NCI-H146 treated with DMSO at 0.1 percent for 48 hours (cell line): ENCODE data around the gene VPS41.

Source experiments
- DNase-seq: peaks from one replicate; lab custom pipeline; 2025; ENCODE audit not compliant: unreplicated experiment; lab: John Stamatoyannopoulos, UW

VPS41 gene

GRCh38 chr7:38736138-38736537 lies 172.9 kb downstream of the VPS41 start:
- DNase-seq = no peak

GRCh38 chr7:38731215-38731614 lies 177.8 kb downstream of the VPS41 start:
- no peak for DNase-seq

DNA sequence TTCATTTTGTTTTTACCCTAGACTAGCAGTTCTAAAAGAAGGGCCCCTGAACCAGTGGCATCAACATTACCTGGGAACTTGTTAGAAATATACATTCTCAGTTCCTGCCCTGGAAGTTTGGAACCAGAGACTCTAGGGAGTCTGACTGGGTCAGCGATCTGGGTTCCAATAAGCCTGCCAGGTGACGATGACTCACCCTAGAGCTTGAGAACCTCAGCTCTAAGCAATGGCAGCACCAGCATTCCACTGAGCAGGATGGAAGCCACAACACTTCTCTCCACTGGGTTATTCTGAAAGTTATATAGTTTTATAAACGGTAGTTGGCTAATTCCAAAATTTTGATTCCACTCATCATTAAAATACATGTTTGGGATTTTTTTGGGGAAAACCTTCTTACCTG lies 180.8 kb downstream of the VPS41 start:
- no peak for DNase-seq

DNA sequence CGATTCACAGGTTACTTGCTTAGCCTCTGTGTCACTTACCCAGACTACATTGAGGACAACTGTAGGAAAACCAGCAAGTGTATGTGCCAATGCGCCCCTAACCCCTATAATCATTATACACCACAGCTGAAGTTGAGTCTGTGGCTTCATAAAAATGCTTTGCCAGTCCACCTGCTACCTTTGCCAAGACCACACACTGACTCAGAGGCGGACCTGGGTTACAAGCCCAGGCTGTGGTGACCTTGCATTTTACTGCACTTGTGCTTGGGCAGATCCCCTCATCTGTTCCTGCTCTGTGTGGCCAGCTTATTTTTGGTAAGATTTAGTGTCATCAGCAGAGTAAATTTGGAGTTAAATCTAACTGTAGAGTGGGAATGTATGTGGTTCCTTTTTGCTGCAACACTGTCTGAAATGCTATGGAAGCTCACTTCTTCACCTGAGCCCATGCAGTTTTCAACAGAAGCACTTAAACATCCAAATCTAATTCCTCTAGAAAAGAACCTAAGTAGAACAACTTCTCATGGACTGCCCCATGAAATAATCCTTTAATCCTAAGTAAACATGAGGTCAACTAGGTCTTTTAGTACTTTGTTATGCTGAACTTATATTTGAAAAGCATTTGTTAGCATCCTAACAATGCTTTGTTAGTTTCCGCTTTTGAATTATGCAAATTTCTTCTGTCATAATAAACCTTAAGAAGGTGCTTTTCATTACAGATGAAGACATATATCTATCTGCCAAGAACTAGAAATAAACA lies 181.6 kb downstream of the VPS41 start:
- no peak for DNase-seq

- no peak for DNase-seq
Measured at GRCh38 chr7:38723327-38723726, 185.7 kb downstream of the VPS41 start.

DNA sequence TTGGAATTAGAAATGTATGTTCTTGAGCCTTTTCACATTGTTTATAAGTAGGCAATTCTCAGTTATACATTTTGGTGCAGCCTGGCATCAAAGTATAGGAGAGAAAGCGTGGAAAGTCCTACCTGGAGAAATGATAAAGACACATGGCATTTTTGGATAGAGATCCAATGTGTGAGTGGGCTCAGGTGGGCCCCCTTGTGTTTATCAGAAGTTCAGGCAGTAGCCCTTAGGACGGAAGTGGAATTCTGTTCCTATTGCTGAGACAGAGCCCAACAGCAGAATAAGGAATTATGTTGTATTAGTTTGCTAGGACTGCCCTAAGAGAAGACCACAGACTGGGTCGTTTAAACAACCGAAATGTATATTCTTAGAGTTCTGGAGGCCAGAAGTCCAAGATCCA lies 192.6 kb downstream of the VPS41 start:
- no peak for DNase-seq

- no peak for DNase-seq
Measured at GRCh38 chr7:38709123-38709522, 199.9 kb downstream of the VPS41 start.

DNA sequence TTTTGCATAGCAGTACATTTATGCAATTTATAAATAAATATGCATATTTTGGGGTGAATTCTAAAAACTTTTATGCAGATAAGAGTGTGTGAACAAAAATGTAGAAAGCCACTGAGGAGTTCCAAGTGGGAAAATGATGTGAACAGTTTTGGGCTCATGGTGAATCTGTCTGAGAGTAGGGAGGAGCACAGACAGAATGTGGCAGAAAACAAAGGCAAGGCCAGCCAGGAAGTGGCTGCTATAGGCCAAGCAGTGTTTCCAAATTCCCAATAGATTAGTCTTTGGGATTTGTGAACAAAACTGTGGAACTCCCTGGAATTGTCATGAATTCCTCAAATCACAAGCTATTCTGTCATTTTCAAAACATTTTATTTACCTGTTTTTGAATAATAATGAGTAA lies 204.2 kb downstream of the VPS41 start:
- no peak for DNase-seq

GRCh38 chr7:38704041-38704547 lies 204.9 kb downstream of the VPS41 start:
- DNase-seq = no peak

GRCh38 chr7:38703093-38703492 lies 205.9 kb downstream of the VPS41 start:
- no peak for DNase-seq

DNA sequence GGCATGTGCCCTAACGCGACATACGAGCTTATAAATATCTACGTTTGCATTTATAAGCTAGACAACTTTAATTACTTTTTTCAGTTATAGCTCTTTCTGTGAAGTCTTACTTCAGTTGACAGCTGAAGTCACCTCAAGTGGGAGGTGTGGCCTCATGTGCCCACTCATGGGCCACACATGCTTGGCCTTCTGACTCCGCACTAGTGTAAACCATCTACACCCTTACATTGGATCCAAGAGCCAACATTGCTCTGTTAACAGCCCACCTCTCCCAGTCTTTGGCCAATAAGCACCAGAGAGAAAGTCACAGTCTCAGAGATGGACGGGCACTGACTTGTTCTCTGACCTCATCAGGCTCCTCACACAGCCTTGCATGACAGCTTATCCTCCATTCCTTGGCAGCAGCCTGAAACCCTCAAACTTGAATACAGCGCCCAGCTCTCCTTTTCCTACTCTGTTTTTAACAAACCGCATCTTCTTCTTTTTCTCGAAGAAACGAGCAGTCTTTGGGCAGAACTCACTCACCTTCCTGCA lies 206.9 kb downstream of the VPS41 start:
- DNase-seq = no peak

GRCh38 chr7:38700116-38700515 lies 208.9 kb downstream of the VPS41 start:
- no peak for DNase-seq

DNA sequence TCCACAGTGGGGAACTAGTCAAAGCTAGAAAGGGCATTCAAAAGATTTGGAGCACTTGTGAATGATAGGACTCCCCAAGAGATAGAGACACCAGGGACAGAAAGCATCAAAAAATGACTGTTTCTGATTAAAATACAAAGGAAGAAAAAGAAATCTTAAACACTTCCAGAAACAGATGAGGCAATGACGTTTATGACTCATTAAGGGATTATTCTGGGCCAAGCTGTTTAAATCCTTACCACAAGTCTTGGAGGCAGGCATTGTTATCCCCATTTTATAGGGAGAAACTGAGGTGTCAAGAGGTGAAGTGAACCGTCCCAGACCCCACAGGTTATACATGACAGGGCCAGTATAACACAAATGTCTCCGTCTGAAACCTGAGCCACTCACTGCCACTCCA lies 209.5 kb downstream of the VPS41 start:
- no peak for DNase-seq

DNA sequence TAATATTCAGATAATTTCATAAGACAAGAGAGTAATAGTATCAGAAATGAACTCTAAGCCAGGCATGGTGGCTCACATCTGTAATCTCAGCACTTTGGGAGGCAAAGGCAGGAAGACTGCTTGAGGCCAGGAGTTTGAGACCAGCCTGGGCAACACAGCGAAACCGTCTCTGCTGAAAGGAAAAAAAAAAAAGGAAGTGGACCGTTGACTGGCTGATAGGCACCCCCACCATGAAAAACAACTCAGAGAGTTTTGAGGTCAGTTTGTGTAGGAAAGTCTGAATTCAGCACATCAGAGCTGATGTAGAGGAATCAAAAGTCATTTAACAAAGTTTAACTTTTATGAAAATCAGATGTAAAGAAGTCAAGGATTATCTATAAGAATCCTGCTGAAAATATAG lies 214.7 kb downstream of the VPS41 start:
- no peak for DNase-seq

DNA sequence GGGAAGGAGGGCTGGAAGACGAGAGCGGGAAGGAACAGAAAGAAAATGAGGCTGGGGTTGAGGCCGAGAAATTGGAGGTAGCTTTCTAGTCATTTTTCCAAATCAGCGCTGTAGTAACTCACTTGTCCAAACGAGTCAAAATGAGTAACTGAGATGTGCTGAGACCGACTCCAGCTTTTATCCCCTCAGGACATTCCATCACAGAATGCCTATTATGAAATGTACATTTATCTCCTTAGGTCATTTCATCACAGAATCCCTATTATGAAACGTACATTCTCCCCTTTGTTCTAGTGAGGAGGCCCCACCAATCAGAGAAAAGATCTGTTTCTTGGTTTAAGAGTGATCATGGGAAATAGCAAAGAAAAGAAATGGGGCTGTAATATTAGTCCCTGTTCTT lies 222.1 kb downstream of the VPS41 start:
- DNase-seq = no peak

DNA sequence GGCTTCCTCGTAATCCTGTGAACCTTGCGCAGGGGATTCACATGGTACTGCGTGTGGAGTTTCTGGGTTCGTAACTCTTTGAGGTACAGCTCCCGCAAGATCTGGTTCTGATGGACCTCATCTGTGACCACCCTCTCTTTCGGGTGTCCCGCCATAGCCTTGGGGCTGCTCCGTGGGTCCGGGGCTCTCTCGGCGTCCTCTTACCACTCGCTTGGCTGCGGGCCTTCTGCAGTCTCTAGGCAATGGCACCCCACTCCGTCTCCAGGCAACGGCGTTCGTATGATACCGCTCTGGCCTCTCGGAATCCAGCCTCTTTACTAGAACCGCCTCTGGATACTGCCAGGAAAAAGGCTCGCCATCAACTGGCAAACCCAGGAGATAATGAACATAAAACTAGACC lies 223.1 kb downstream of the VPS41 start:
- no peak for DNase-seq

DNA sequence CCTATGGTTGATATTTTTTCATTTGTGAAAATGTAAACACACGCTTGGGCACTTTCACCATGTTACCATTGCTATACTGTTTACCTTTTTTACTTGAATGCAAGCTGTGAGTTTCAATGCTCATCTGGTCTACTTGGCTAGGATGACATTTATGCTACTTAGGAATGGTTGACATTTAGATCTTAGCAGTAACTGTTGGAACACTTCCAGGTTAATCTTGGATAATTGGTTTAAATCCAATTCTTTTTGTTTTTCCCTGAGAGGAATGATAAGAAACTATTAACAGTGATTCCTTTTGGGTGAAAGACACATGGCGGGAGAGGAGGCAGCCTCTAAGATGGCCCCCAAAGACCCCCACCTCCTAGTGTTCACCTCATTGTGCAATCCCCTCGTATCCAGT lies 226.4 kb downstream of the VPS41 start:
- no peak for DNase-seq

DNA sequence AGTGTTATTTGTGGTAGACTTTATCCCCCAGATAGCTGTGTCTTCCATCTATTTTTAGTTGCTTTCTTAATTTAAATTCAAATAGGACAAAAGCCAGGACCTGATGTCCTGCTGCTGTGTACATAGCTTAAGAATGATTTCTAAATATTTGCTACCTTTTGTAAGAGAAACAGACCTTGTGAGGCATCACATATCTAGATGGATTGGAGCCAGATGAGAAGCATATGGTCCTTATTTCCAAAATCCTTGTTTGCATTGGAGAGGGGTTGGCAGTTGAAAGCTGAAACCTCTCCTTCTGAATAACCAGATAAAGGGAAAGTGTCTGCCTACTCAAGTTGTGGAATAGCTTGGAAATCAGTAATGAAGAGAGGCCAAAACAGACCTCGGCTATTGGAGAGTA lies 227.1 kb downstream of the VPS41 start:
- DNase-seq = peak; percentile 84

- DNase-seq = no peak
Measured at GRCh38 chr7:38679419-38679818, 229.6 kb downstream of the VPS41 start.

DNA sequence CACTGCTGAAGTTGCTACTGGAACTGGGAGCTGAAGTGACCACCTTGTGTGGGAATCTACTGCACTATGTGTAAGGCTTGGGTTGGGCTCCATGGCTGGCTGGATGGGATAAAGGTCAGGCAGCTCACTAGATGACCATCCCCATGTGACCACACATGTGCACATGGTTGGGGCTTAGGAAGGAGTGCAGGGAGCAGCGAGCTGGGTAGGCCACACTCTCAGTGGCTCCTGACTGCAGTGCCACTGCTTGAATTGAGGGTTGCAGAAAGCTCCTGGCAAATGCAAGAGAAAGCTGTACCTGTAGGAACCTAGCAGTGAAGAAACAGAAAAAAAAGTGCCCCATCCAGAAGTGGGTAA lies 230.3 kb downstream of the VPS41 start:
- no peak for DNase-seq

DNA sequence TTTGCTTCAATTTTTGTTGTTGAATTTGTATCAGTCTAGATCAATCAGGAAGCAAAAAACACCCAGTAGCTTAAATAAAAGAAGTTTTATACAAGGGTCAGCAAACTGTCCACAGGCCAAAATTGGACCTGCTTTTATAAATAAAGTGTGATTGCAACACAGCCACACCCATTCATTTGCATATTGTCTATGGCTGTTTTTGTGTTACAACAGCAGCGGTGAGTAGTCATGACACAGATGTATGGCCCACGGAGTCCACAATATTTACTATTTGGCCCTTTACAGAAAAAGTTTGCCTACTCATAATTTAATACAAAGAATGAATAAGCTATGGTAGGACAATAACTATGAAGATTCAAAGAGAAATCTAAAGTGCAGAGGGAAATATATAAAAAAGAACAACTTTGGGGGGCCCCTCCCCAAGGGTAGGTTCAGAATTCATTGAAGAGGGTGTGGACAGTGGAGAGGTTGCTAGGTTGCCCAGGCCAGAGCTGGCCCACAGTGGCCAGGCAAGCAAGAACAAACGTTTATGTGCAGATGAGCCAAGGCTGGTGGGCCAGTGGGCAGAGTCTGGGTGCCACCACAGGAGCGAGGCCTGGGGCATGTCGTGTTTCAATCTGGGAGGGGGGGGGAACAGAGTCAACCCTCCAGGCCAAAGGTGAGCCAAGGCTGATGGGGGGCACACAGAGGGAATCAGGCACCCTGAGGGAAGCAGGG lies 230.9 kb downstream of the VPS41 start:
- no peak for DNase-seq

DNA sequence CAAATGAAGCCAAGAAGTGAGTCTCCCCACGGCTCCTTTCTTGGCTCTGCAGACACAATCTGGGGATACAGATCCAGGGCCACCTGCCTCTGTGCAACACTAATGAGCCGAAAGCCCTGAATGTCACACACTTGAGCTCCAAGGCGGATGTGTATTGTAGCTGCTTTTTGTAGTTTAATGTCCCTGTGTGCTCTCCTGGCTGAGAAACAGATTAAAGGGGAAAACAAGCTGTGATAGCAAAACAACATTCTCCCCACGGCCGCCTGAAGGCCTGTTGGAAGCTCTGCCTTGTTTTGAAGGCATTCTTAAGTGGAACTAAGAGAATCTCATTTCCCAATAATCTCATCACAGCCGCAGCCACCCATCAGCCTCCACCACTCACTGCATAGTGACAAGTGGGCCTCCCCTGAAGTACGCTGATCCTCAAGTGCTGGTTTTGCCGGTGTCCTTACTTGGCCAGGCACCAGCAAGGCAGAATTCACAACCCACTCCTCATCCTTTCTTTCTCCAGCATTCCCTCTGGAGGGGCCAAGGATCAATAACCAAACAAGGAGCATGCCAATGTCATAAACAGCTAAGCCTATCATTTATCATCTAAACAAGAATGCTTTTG lies 233.4 kb downstream of the VPS41 start:
- no peak for DNase-seq
